HG02870 (cell line): Measurements from ENCODE around the gene USP34.

Experiments used
- ATAC-seq: cut with Tn5 transposase; IDR thresholded peaks from one replicate; pipeline ENCODE4 v1.9.1; 2021; ENCODE audit warnings: mild to moderate bottlenecking, moderate library complexity; ENCODE audit not compliant: unreplicated experiment

Gene USP34

DNA sequence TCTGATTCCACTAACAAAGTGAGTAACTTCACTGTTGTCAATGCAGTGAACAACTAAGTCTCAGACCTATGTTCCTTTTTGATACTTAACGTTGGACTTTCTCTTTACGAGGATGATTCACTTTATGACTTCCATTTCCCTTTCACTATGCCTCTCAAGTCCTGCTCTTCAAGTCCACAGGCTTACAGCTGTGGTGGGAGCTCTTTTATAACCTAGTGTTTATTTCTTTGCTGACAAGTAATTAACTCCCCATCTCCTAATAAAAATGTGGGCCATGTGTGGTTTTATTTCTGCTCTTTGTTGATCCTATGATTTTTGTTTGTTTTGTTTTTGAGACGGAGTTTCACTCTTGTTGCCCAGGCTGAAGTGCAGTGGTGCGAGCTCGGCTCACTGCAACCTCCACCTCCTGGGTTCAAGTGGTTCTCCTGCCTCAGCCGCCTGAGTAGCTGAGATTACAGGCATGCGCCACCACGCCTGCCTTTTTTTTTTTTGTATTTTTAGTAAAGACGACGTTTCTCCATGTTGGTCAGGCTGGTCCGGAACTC, 142.1 kb downstream of the USP34 start:
- ATAC-seq, result no peak

DNA sequence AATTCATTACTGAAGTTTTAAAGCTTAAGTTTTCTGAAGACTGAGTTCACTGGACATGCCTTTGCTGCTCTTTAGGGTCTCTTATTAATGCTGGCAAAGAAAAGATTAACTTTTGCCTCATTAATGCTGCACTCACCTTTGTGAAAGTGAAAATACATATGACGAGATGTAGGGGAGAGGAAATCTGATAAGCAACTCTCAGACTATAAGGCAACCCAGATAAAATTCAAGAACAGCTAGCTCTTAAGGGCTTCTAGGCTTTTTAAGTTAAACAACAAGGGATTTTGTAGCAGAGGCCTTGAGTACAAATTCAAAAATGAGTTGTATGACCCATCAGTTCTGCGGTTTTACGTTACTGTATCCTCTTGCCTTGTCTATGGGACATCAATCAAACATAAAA, 143.7 kb downstream of the USP34 start:
- ATAC-seq, result no peak

DNA sequence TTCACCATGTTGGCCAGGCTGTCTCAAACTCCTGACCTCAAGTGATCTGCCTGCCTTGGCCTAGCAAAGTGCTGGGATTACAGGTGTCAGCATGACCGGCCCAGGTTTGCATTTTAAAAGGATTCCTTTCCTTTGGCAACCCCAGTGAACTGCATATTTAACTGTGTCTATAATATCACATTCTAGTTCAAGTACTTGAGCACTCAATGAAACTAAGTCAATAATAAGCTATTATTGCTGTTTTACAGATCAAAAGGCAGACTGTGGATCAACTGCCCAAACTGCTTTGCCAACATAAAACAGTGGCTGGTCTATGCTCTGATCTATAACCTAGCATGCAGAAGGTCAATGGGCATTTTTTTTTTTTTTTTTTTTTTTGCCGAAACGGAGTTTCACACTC, 144.5 kb downstream of the USP34 start:
- no peak for ATAC-seq

DNA sequence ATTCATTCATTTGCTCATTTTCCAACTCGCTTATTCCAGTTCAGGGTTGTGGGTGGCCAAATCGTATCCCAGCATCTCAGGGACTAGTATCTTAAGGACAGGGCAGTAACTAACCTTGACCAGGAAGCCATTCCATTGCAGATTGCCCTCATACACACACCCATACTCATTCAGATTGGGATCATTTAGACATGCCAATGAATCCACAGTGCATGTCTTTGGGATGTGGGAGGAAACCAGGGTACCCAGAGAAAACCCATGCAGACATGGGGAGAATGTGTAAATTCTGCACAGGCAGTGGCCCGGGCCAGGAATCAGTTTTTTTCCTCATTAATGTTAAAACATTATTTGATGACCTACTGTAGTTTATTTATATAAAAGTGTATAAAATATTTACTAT, 150.7 kb downstream of the USP34 start:
- ATAC-seq, result no peak

DNA sequence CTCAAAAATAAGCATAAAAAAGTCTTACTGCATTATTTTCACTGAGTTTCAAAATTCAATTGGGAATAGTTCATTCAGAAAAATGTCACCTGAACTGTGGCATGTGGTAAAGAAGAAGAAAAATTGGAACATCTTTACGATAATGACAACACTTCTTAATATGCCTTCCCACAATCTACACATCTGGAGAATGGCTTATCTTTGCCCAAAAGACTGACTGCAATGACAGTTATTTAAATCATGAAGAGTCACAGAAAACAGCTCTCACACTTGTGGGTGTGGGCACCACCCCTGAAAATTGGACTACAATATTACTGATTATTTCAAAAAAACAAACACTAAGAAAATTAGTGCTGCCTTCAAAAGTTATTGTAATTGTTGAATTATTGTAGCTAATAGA, 152.3 kb downstream of the USP34 start:
- ATAC-seq, result no peak

DNA sequence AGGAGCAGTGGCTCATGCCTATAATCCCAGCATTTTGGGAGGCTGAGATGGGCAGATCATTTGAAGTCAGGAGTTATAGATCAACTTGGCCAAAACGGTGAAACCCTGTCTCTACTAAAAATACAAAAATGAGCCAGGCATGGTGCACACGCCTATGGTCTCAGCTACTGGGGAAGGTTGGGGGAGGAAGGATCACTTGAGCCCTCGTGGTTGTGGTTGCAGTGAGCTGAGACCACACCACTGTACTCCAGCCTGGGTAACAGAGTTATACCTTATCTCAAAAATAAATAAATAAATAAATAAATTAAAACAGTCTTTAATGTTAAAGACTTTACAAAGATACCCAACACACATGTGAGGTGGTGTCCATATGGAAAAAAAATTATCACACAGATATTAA, 174.9 kb downstream of the USP34 start:
- ATAC-seq, result no peak

DNA sequence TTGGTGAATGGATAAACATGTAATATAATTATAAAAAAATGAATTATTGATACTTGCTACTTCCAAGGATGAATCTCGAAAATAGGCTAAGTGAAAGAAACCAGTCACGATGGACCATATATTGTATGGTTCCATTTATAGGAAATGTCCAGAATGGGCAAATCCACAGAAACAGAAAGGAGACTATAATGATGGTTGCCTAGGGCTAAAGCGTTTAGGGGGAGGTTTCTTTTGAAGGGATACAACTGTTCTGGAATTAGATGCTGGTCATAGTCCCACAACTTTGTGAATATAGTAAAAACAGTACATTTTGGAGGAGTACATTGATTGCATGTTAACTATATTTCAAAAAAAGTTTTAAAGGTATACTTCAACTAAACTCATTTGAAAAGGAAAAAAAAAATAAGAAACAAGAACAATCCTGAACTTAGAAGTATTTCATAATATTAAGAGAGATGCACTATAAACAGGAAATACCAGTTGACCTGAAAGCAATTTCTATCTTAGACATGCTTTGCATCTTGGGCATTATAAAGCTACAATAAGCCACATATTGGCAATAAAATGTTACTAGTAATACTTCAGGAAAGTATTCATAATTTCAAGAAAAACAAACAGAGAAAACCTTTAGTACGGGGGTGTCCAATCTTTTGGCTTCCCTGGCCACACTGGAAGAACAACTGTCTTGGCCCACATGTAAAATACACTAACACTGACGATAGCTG, 178.9 kb downstream of the USP34 start:
- ATAC-seq, result no peak

DNA sequence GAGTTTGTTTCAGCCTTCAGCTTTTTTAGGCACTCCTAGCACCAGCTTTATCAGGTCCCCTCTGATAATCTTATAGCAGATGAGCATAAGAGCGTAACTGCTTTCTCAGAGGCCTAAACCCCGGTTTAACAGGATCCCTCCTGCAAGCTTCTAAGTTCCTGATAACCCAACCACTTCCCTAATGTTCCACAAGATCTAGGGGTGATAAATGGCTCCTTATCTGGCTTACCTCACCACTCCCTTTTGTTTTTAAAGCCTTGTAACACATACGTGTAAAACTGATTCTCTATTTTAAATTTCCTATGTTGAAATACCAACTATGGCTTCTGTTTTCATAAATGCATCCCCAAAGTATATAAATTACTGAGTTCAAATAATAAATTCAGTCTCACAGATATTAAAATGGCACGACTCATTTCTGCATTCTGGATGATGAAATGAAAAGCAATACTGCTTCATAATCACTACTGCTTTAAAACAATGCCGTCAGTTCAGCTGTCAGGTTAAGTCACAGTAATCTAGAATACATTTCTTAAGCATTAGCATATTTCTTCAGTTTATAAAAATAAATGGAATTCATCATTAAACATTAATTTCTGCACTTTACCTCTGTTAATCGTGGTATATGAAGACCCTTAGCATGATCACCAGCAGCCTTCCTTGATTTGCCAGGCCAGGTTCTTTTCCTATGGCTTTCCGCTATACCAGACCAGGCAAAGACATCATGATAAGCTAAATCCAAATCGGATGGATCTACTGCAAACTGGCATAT, 182.6 kb downstream of the USP34 start:
- ATAC-seq, result no peak

DNA sequence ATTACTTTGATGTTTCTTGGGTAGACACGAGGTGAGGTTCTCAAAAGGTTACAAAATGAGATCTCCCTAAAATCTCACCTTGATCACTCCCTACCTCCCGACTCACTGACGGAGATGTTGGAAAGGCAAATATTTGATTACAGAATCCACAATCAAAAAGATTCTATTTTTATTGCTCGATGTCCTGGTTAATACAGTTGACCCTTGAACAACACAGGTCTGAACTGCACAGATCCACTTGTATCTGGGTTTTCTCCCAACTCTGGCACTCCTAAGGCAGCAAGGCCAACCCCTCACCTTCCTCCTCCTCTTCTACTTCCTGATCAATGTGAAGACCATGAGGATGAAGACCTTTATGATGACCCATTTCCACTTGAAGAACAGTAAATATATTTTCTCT, 183.6 kb downstream of the USP34 start:
- ATAC-seq, result no peak

DNA sequence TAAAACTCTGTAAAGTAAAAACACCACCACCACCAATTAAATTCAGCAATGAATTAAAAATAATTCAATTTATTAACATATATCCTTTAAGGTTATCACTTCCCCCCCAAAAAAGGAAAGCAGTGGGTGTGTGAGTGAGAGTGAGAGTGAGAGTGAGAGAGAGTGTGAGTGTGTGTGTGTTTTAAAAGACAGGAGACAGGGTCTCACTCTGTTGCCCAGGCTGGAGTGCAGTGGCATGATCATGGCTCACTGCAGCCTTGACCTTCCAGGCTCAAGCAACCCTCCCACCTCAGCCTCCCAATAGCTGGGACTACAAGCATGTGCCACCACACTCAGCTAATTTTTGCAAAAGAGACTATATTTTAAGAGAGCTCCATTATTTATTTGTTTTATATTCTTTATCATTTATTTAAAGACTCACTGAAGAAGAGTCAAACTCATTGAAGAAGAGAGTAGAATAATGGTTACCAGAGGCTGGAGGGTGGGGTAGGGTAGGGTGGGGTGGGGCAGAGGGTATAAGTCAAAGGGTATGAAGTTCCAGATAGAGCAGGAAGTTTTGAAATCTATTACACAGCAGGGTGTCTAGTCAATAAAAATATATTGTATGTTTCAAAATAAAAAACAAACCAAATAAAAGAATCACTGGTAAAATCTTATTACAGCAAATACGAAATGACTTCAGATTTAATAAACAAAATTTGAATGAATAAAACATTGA, 187.3 kb downstream of the USP34 start:
- no peak for ATAC-seq

DNA sequence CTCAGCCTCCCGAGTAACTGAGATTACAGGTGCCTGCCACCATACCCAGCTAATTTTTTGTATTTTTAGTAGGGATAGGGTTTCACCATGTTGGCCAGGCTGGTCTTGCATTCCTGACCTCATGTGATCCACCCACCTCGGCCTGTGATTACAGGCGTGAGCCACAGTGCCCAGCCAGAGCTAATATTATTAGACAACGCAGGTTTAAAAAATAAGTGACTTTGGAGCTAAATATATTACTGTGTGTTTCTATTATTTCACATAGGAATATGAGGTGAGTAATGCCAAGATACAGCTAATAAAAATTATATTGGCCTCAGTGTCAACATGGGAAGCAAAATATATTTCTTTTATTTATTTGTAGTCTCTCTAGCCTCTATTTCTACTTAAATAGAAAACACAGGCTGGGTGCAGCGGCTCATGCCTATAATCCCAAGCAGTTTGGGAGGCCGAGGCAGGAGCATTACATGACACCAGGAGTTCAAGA, 188.7 kb downstream of the USP34 start:
- no peak for ATAC-seq

DNA sequence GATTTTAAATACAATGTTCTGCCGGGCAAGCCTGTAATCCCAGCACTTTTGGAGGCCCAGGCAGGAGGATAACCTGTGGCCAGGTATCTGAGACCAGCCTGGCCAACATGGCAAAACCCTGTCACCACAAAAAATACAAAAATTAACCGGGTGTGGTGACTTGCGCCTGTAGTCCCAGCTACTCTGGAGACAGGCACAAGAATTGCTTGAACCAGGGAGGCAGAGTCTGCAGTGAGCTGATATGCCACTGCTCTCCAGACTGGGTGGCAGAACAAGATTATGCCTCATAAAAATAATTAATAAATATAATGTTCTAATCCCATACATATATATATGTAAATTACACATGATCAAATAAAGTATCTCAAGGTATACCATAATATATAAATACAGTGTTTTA, 189.6 kb downstream of the USP34 start:
- ATAC-seq, result no peak

DNA sequence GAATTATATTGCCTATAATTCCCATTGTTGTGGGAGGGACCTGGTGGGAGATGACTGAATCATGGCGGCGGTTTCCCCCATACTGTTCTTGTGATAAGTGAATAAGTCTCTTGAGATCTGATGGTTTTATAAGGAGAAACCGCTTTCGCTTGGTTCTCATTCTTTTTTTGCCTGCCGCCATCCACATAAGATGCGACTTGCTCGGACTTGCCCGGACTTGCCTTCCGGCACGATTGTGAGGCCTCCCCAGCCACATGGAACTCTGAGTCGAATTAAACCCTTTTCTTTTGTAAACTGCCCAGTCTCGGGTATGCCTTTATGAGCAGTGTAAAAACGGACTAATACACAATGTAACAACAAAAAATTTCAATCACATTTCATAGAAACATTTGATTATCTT, 193.1 kb downstream of the USP34 start:
- ATAC-seq, result no peak

DNA sequence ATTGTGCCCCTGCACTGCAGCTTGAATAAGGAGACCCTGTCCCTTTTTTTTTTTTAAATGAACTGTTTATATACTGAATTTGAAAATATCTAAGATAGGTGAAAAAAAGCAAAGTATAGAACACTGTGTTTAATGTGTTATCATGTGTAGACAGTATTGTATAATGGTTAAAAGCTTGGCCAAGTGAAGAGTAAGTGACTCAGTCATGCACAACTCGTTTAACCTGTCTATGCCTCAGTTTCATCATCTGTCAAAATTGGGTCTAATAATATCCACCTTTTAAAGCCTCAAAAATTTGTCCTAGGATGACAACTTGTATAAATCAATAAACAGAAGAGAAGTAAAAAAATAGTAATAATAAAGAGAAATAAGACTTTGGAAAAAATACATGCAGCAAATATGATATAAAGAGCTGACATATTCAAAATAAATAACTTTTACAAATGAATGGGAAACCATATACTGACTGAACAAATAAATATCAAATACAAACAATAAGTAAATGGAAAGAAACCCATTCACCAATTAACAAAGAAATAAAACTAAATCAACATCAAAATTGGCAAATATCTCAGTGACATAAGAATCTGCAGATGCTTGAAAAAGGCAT, 195.2 kb downstream of the USP34 start:
- ATAC-seq, result no peak

DNA sequence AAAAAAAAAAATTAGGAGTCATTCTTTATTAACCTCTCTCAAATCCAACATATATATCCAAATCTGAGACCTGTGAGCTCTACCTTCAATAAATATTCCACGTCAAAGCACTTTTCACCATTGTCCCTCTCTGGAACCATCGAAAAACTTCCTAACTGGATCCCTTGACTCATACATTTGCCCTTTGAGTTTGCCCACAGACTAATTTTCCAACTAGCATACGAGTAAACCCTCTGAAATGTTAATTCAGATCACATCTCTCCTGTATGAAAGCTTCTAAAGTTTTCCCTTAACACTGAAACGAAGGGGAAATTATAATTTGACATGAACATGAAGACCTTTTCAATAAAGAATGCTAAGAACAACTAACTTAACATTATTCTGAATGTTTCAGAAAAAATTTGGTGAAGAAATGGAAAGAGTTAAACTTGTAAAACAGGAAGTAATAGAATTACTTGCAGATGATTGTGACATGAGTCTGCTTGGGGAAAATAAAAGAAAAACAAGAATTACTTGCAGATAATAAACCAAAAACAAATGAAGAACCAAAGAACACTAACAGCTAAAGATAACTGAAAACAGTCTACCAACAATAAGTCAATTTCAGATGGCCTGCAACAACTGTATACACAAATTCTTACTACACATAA, 198.3 kb downstream of the USP34 start:
- ATAC-seq, result no peak

DNA sequence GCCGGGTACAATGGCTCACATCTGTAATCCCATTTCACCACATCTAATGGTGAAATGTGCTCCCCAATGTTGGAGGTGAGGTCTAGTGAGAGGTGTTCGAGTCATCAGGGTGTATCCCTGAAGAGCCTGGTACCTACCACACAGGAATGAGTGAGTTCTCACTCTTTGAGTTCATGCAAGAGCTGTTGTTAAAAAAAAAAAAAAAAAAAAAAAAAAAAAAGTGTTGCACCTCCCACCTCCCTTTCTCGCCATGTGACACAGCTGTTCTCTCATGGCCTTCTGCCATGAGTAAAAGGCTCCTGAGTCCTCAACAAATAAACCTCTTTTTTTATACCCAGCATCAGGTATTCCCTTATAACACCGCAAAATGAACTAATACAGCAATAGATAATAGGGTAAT, 202.6 kb downstream of the USP34 start:
- ATAC-seq, result no peak

DNA sequence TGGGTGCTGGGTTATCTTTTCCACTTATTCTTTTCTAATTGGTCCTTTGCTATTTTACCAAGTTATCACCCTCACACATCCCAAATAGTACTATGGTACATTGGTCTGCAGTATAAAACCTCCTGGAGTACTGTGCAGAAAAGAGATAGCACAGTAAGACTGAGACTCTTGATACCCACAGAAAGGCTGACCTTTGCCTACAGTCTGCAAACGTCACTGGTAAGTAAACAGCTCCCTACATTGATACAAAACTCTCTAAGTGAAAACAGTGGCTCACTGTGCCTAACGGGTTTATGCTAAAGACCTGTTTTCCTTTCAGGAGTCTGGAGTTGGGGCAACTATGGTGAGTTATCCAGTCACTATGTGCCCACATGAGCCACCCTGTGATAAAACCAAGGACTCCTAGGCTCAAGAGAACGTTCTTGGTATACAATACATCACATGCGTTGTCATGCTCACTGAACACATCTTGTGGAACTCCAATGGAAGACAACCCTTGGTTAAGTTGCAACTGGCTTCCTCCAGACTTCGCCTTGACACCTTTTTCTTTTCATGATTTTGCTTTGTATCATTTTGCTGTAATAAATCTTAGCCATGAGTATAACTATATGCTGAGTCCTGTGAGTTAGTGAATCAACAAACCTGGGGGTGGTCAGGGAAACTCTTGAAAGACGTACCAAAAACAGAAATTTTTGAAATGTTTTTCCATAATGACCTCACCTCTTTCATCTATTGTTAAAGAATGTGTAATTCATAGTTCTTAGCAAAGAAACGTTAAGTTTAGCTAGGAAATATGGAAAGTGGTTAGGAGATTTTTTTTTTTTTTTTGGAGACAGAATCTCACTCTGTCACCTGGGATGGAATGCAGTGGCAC, 204.0 kb downstream of the USP34 start:
- ATAC-seq, result no peak

DNA sequence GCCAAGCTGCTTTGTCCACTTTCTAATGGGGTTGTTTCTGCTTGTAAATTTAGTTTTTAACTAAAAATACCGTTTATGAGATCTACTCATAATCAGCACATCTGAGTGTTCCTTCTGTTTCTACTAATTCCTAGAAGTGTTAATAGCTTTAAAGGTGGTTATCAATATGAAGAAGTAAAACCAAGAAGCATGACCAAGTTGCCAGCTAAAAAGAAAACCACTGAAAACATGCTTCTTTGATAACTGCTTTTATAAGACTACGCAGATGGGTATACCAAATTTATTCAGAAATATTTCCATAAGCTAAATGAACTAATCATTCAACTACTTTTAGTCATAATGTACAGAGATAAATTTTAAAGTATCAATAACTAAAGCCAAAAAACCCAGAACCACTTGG, 207.1 kb downstream of the USP34 start:
- no peak for ATAC-seq

DNA sequence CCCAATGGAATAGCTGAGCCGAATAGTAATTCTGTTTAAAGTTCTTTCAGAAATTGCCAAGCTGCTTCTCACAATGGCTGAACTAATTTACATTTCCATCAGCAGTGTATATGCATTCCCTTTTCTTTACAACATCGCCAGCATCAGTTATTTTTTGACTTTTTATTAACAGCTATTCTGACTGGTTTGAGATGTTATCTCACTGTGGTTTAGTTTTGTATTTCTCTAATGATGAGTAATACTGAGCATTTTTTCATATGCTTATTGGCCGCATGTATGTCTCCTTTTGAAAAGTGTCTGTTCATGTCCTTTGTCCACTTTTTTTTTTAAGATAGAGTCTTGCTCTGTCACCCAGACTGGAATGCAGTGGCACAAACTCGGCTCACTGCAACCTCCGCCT, 208.2 kb downstream of the USP34 start:
- ATAC-seq, result no peak

DNA sequence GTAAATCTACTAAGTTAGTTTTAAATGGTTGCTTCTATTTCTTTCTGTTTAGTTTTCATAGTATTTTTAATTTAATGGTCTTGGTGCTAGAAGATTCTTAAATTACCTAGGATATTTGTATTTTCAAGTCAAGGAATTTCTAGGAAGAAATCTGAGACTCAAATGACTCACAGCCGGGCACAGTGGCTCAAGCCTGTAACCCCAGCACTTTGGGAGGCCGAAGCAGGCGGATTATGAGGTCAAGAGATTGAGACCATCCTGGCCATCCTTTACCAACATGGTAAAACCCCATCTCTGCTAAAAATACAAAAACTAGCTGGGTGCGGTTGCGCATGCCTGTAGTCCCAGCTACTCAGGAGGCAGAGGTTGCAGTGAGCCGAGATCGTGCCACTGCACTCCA, 213.4 kb downstream of the USP34 start:
- ATAC-seq, result no peak
